Measurements from ENCODE around the gene RIT1. TPM values are rescaled to one million over a fixed set of nuclear protein-coding genes. Genes with fewer than 3 reads are reported as not detected.

Gene RIT1
- total and polyA plus RNA-seq, 9 donors = 8.6 to 26.9 (median 21.0) TPM

GRCh38 chr1:155934936-155935590 is 23.9 kb upstream of the RIT1 start:
- Histone ChIP-seq H3K4me1 (ENCODE audit: insufficient read depth) (peaks cover 10% of the 10 kb centered on the region), H3K4me3 (peak overlapping the region; percentile 88), H3K27ac (peak overlapping the region; percentile 46 to 75), H3K27me3 (no peaks in the 10 kb centered on the region), H3K36me3 (no peaks in the 10 kb centered on the region), H3K9me3 (no peaks in the 10 kb centered on the region)
- DNase-seq = peak in 1 of 5 donors; percentile 42
- intact Hi-C loops (cut with DNase I) = no loop called here
- no peak for TF ChIP-seq POLR2A (IDR thresholded peaks at IDR 0.05)
- TF ChIP-seq CTCF (IDR thresholded peaks at IDR 0.05) = no peak
- no peak for TF ChIP-seq EP300 (IDR thresholded peaks at IDR 0.05)
- WGBS, 3 donors = 72 to 85% (median 72%) methylated on average over 24 of the region's 24 CpGs

GRCh38 chr1:155934097-155934935 is 23.2 kb upstream of the RIT1 start, which contains the start of gene KHDC4:
KHDC4 (minus strand) TSS chr1:155934413; CDS start chr1:155934373, 40 bp downstream.
- intact Hi-C loops (cut with DNase I) = no loop called here
- WGBS, 3 donors = 0 to 1% (median 1%) methylated on average over 50 of the region's 50 CpGs
- Histone ChIP-seq H3K4me1 (ENCODE audit: insufficient read depth) (peaks cover 10% of the 10 kb centered on the region), H3K9me3 (no peaks in the 10 kb centered on the region), H3K36me3 (no peaks in the 10 kb centered on the region), H3K4me3 (peak within 1 kb of the TSS; percentile 88), H3K27me3 (no peaks in the 10 kb centered on the region), H3K27ac (peak within 1 kb of the TSS; percentile 75 to 90)
- DNase-seq = peak; percentile 94 to 96 (median 94)
- TF ChIP-seq EP300 (IDR thresholded peaks at IDR 0.05) = peak; percentile 49
- peak in 2 of 3 donors; percentile 13 to 29 for TF ChIP-seq CTCF (IDR thresholded peaks at IDR 0.05)
- TF ChIP-seq POLR2A (IDR thresholded peaks at IDR 0.05) = peak; percentile 100

GRCh38 chr1:155933591-155934096 is 22.5 kb upstream of the RIT1 start:
- Histone ChIP-seq H3K27ac (peak overlapping the region; percentile 75 to 90), H3K4me3 (peak overlapping the region; percentile 88), H3K36me3 (no peaks in the 10 kb centered on the region), H3K4me1 (ENCODE audit: insufficient read depth) (peaks cover 10% of the 10 kb centered on the region), H3K27me3 (no peaks in the 10 kb centered on the region), H3K9me3 (no peaks in the 10 kb centered on the region)
- TF ChIP-seq CTCF (IDR thresholded peaks at IDR 0.05) = no peak
- no peak for TF ChIP-seq POLR2A (IDR thresholded peaks at IDR 0.05)
- WGBS, 3 donors = 3 to 7% (median 4%) methylated on average over 10 of the region's 10 CpGs
- intact Hi-C loops (cut with DNase I) = no loop called here
- no peak for DNase-seq

DNA sequence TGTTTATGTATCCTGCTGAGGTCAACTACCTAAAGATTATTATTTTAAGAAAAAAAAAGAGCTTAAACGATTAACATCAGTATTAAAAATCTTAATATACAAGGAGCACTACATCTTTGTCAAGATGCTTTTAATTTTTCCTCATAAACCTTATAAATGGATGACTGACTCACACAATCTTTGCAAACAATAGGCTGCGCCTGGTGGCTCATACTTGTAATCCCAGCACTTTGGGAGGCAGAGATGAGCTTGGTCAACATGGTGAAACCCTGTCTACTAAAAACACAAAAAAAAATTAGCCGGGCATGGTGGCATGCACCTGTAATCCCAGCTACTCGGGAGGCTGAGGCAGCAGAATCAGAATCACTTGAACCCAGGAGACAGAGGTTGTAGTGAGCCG is 21.3 kb upstream of the RIT1 start:
- no peak for TF ChIP-seq CTCF (IDR thresholded peaks at IDR 0.05)
- Histone ChIP-seq H3K9me3 (no peaks in the 10 kb centered on the region), H3K4me3 (no peak overlapping the region), H3K27ac (no peak overlapping the region), H3K36me3 (no peaks in the 10 kb centered on the region), H3K27me3 (no peaks in the 10 kb centered on the region), H3K4me1 (ENCODE audit: insufficient read depth) (peaks cover 10% of the 10 kb centered on the region)
- intact Hi-C loops (cut with DNase I) = no loop called here
- 63 to 72% (median 66%) methylated on average over 5 of the region's 5 CpGs for WGBS, 3 donors
- DNase-seq = no peak
